ENCODE data around the gene TSPAN9. TPM values are rescaled to one million over a fixed set of nuclear protein-coding genes. Genes with fewer than 3 reads are reported as not detected.

The TSPAN9 gene
- polyA plus RNA-seq, 1 donor = 24.9 TPM

- Histone ChIP-seq H3K27me3 (ENCODE audit: control insufficient read depth, insufficient read depth, low read length) (no peaks in the 10 kb centered on the region), H3K27ac (ENCODE audit: low read length) (no peak overlapping the region), H3K9me3 (ENCODE audit: control insufficient read depth, low read depth, low read length) (no peaks in the 10 kb centered on the region), H3K4me3 (ENCODE audit: low read length) (no peak overlapping the region), H3K4me1 (ENCODE audit: control insufficient read depth, insufficient read depth, low read length) (peaks cover 11% of the 10 kb centered on the region), H3K36me3 (ENCODE audit: control insufficient read depth, insufficient read depth, low read length) (no peaks in the 10 kb centered on the region)
- no peak for DNase-seq
- no CpG with 5 or more reads among the region's 14 CpGs for WGBS (ENCODE audit: insufficient coverage, low lambda C conversion rate)
These were observed 95.9 kb downstream of the TSPAN9 start for GRCh38 chr12:3173008-3173553.

- no peak for DNase-seq
- H3K4me3 ChIP-seq (ENCODE audit: low read length) = no peak overlapping the region
- H3K27ac ChIP-seq (ENCODE audit: low read length) = no peak overlapping the region
- WGBS (ENCODE audit: insufficient coverage, low lambda C conversion rate) = 67% methylated on average over 2 of the region's 5 CpGs
- H3K36me3 ChIP-seq (ENCODE audit: control insufficient read depth, insufficient read depth, low read length) = no peaks in the 10 kb centered on the region
- H3K27me3 ChIP-seq (ENCODE audit: control insufficient read depth, insufficient read depth, low read length) = no peaks in the 10 kb centered on the region
- no peaks in the 10 kb centered on the region for H3K9me3 ChIP-seq (ENCODE audit: control insufficient read depth, low read depth, low read length)
- H3K4me1 ChIP-seq (ENCODE audit: control insufficient read depth, insufficient read depth, low read length) = peaks cover 10% of the 10 kb centered on the region
These were observed 96.7 kb downstream of the TSPAN9 start for GRCh38 chr12:3173912-3174311.

GRCh38 chr12:3175238-3175637 lies 98.1 kb downstream of the TSPAN9 start:
- H3K36me3 ChIP-seq (ENCODE audit: control insufficient read depth, insufficient read depth, low read length) = no peaks in the 10 kb centered on the region
- no peak overlapping the region for H3K4me3 ChIP-seq (ENCODE audit: low read length)
- WGBS (ENCODE audit: insufficient coverage, low lambda C conversion rate) = no CpG with 5 or more reads among the region's 10 CpGs
- no peaks in the 10 kb centered on the region for H3K9me3 ChIP-seq (ENCODE audit: control insufficient read depth, low read depth, low read length)
- no peak for DNase-seq
- H3K27me3 ChIP-seq (ENCODE audit: control insufficient read depth, insufficient read depth, low read length) = no peaks in the 10 kb centered on the region
- no peak overlapping the region for H3K27ac ChIP-seq (ENCODE audit: low read length)
- H3K4me1 ChIP-seq (ENCODE audit: control insufficient read depth, insufficient read depth, low read length) = peaks cover 9% of the 10 kb centered on the region

- H3K27me3 ChIP-seq (ENCODE audit: control insufficient read depth, insufficient read depth, low read length) = no peaks in the 10 kb centered on the region
- WGBS (ENCODE audit: insufficient coverage, low lambda C conversion rate) = 87% methylated on average over 3 of the region's 9 CpGs
- peaks cover 3% of the 10 kb centered on the region for H3K4me1 ChIP-seq (ENCODE audit: control insufficient read depth, insufficient read depth, low read length)
- DNase-seq = no peak
- H3K4me3 ChIP-seq (ENCODE audit: low read length) = no peak overlapping the region
- no peaks in the 10 kb centered on the region for H3K36me3 ChIP-seq (ENCODE audit: control insufficient read depth, insufficient read depth, low read length)
- H3K27ac ChIP-seq (ENCODE audit: low read length) = no peak overlapping the region
- no peaks in the 10 kb centered on the region for H3K9me3 ChIP-seq (ENCODE audit: control insufficient read depth, low read depth, low read length)
These were observed 99.6 kb downstream of the TSPAN9 start for GRCh38 chr12:3176754-3177153.

- Histone ChIP-seq H3K36me3 (ENCODE audit: control insufficient read depth, insufficient read depth, low read length) (no peaks in the 10 kb centered on the region), H3K27me3 (ENCODE audit: control insufficient read depth, insufficient read depth, low read length) (no peaks in the 10 kb centered on the region), H3K4me3 (ENCODE audit: low read length) (no peak overlapping the region), H3K9me3 (ENCODE audit: control insufficient read depth, low read depth, low read length) (no peaks in the 10 kb centered on the region), H3K4me1 (ENCODE audit: control insufficient read depth, insufficient read depth, low read length) (no peaks in the 10 kb centered on the region), H3K27ac (ENCODE audit: low read length) (no peak overlapping the region)
- WGBS (ENCODE audit: insufficient coverage, low lambda C conversion rate) = 75% methylated on average over 5 of the region's 18 CpGs
- DNase-seq = no peak
These were observed 100.7 kb downstream of the TSPAN9 start for GRCh38 chr12:3177778-3178425.

- no peak overlapping the region for H3K4me3 ChIP-seq (ENCODE audit: low read length)
- no peak overlapping the region for H3K27ac ChIP-seq (ENCODE audit: low read length)
- no peaks in the 10 kb centered on the region for H3K27me3 ChIP-seq (ENCODE audit: control insufficient read depth, insufficient read depth, low read length)
- H3K9me3 ChIP-seq (ENCODE audit: control insufficient read depth, low read depth, low read length) = no peaks in the 10 kb centered on the region
- no peaks in the 10 kb centered on the region for H3K4me1 ChIP-seq (ENCODE audit: control insufficient read depth, insufficient read depth, low read length)
- no peak for DNase-seq
- no peaks in the 10 kb centered on the region for H3K36me3 ChIP-seq (ENCODE audit: control insufficient read depth, insufficient read depth, low read length)
- WGBS (ENCODE audit: insufficient coverage, low lambda C conversion rate) = no CpG with 5 or more reads among the region's 12 CpGs
These were observed 101.6 kb downstream of the TSPAN9 start for GRCh38 chr12:3178671-3179313.

GRCh38 chr12:3179731-3180130 lies 102.6 kb downstream of the TSPAN9 start:
- no peaks in the 10 kb centered on the region for H3K27me3 ChIP-seq (ENCODE audit: control insufficient read depth, insufficient read depth, low read length)
- no peaks in the 10 kb centered on the region for H3K4me1 ChIP-seq (ENCODE audit: control insufficient read depth, insufficient read depth, low read length)
- no peaks in the 10 kb centered on the region for H3K9me3 ChIP-seq (ENCODE audit: control insufficient read depth, low read depth, low read length)
- no peak for DNase-seq
- H3K27ac ChIP-seq (ENCODE audit: low read length) = no peak overlapping the region
- H3K4me3 ChIP-seq (ENCODE audit: low read length) = no peak overlapping the region
- WGBS (ENCODE audit: insufficient coverage, low lambda C conversion rate) = no CpG with 5 or more reads among the region's 12 CpGs
- H3K36me3 ChIP-seq (ENCODE audit: control insufficient read depth, insufficient read depth, low read length) = no peaks in the 10 kb centered on the region

- no CpG with 5 or more reads among the region's 5 CpGs for WGBS (ENCODE audit: insufficient coverage, low lambda C conversion rate)
- H3K4me1 ChIP-seq (ENCODE audit: control insufficient read depth, insufficient read depth, low read length) = no peaks in the 10 kb centered on the region
- H3K36me3 ChIP-seq (ENCODE audit: control insufficient read depth, insufficient read depth, low read length) = no peaks in the 10 kb centered on the region
- no peaks in the 10 kb centered on the region for H3K27me3 ChIP-seq (ENCODE audit: control insufficient read depth, insufficient read depth, low read length)
- no peak overlapping the region for H3K4me3 ChIP-seq (ENCODE audit: low read length)
- H3K27ac ChIP-seq (ENCODE audit: low read length) = no peak overlapping the region
- DNase-seq = no peak
- no peaks in the 10 kb centered on the region for H3K9me3 ChIP-seq (ENCODE audit: control insufficient read depth, low read depth, low read length)
These were observed 105.2 kb downstream of the TSPAN9 start for GRCh38 chr12:3182426-3182825.

- Histone ChIP-seq H3K27ac (ENCODE audit: low read length) (no peak overlapping the region), H3K36me3 (ENCODE audit: control insufficient read depth, insufficient read depth, low read length) (no peaks in the 10 kb centered on the region), H3K9me3 (ENCODE audit: control insufficient read depth, low read depth, low read length) (no peaks in the 10 kb centered on the region), H3K4me3 (ENCODE audit: low read length) (no peak overlapping the region), H3K27me3 (ENCODE audit: control insufficient read depth, insufficient read depth, low read length) (no peaks in the 10 kb centered on the region), H3K4me1 (ENCODE audit: control insufficient read depth, insufficient read depth, low read length) (no peaks in the 10 kb centered on the region)
- WGBS (ENCODE audit: insufficient coverage, low lambda C conversion rate) = no CpG with 5 or more reads among the region's 12 CpGs
- no peak for DNase-seq
These were observed 107.3 kb downstream of the TSPAN9 start for GRCh38 chr12:3184485-3184884.

- no peak for DNase-seq
- Histone ChIP-seq H3K36me3 (ENCODE audit: control insufficient read depth, insufficient read depth, low read length) (no peaks in the 10 kb centered on the region), H3K9me3 (ENCODE audit: control insufficient read depth, low read depth, low read length) (no peaks in the 10 kb centered on the region), H3K27me3 (ENCODE audit: control insufficient read depth, insufficient read depth, low read length) (no peaks in the 10 kb centered on the region), H3K27ac (ENCODE audit: low read length) (no peak overlapping the region), H3K4me3 (ENCODE audit: low read length) (no peak overlapping the region), H3K4me1 (ENCODE audit: control insufficient read depth, insufficient read depth, low read length) (peaks cover 6% of the 10 kb centered on the region)
- no CpG with 5 or more reads among the region's 11 CpGs for WGBS (ENCODE audit: insufficient coverage, low lambda C conversion rate)
These were observed 108.2 kb downstream of the TSPAN9 start for GRCh38 chr12:3185260-3185870.

All from large intestine (tissue), 3 donors.